ENCODE measurements around the gene LGI4.

The LGI4 gene

GRCh38 chr19:35142606-35143230 is 7.9 kb upstream of the LGI4 start:
- H3K4me2 ChIP-seq (ENCODE audit: low read length), result peak overlapping the region; percentile 84
- no peak overlapping the region for H2AK5ac ChIP-seq (ENCODE audit: low read length)
- H4K5ac ChIP-seq (ENCODE audit: low read length), result no peak overlapping the region
- no peak overlapping the region for H2BK15ac ChIP-seq (replicated peaks; ENCODE audit: low read depth)
- DNase-seq, result peak; percentile 75
- no peak overlapping the region for H3K27ac ChIP-seq (ENCODE audit: low read depth, low read length)
- no CpG with 5 or more reads among the region's 46 CpGs for WGBS (ENCODE audit: extremely low coverage, insufficient coverage, low lambda C conversion rate)
- H3K56ac ChIP-seq (ENCODE audit: low read length), result peak overlapping the region; percentile 25
- H3K18ac ChIP-seq (ENCODE audit: low read length), result no peak overlapping the region
- peak overlapping the region; percentile 32 for H3K4me3 ChIP-seq (ENCODE audit: low read length)
- H3K9ac ChIP-seq (ENCODE audit: low read length), result peak overlapping the region; percentile 8
- H3K4me1 ChIP-seq (ENCODE audit: control insufficient read depth, low read depth, low read length), result peaks cover 4% of the 10 kb centered on the region
- no peaks in the 10 kb centered on the region for H3K79me1 ChIP-seq (ENCODE audit: low read length)
- H2BK120ac ChIP-seq (ENCODE audit: low read depth, low read length), result no peak overlapping the region
- no peak overlapping the region for H3K4ac ChIP-seq (ENCODE audit: low read depth, low read length)
- no peaks in the 10 kb centered on the region for H3K79me2 ChIP-seq (ENCODE audit: control insufficient read depth, insufficient read depth, low read length)
- H2BK5ac ChIP-seq (ENCODE audit: low read length), result no peak overlapping the region
- no peaks in the 10 kb centered on the region for H3K36me3 ChIP-seq (ENCODE audit: control insufficient read depth, insufficient read depth, low read length)
- no peak overlapping the region for H3K23ac ChIP-seq (ENCODE audit: low read length)
- no peak overlapping the region for H4K8ac ChIP-seq (ENCODE audit: low read depth, low read length)
- peaks cover 6% of the 10 kb centered on the region for H3K27me3 ChIP-seq (ENCODE audit: insufficient read depth, low read length, poor library complexity)

GRCh38 chr19:35141837-35142605 is 7.2 kb upstream of the LGI4 start:
- no peak overlapping the region for H3K18ac ChIP-seq (ENCODE audit: low read length)
- peaks cover 6% of the 10 kb centered on the region for H3K27me3 ChIP-seq (ENCODE audit: insufficient read depth, low read length, poor library complexity)
- H4K8ac ChIP-seq (ENCODE audit: low read depth, low read length), result no peak overlapping the region
- H2BK5ac ChIP-seq (ENCODE audit: low read length), result no peak overlapping the region
- H3K9ac ChIP-seq (ENCODE audit: low read length), result peak overlapping the region; percentile 16
- no peak overlapping the region for H3K4ac ChIP-seq (ENCODE audit: low read depth, low read length)
- H3K56ac ChIP-seq (ENCODE audit: low read length), result peak overlapping the region; percentile 68
- no peak overlapping the region for H2AK5ac ChIP-seq (ENCODE audit: low read length)
- H3K79me1 ChIP-seq (ENCODE audit: low read length), result no peaks in the 10 kb centered on the region
- H3K23ac ChIP-seq (ENCODE audit: low read length), result no peak overlapping the region
- peak overlapping the region; percentile 29 for H3K4me2 ChIP-seq (ENCODE audit: low read length)
- H3K36me3 ChIP-seq (ENCODE audit: control insufficient read depth, insufficient read depth, low read length), result no peaks in the 10 kb centered on the region
- no peaks in the 10 kb centered on the region for H3K79me2 ChIP-seq (ENCODE audit: control insufficient read depth, insufficient read depth, low read length)
- H4K5ac ChIP-seq (ENCODE audit: low read length), result no peak overlapping the region
- H3K4me3 ChIP-seq (ENCODE audit: low read length), result no peak overlapping the region
- no peak for DNase-seq
- H2BK15ac ChIP-seq (replicated peaks; ENCODE audit: low read depth), result no peak overlapping the region
- H3K27ac ChIP-seq (ENCODE audit: low read depth, low read length), result no peak overlapping the region
- no peak overlapping the region for H2BK120ac ChIP-seq (ENCODE audit: low read depth, low read length)
- H3K4me1 ChIP-seq (ENCODE audit: control insufficient read depth, low read depth, low read length), result peaks cover 4% of the 10 kb centered on the region
- no CpG with 5 or more reads among the region's 21 CpGs for WGBS (ENCODE audit: extremely low coverage, insufficient coverage, low lambda C conversion rate)

- Histone ChIP-seq H4K5ac (ENCODE audit: low read length) (no peak overlapping the region), H3K36me3 (ENCODE audit: control insufficient read depth, insufficient read depth, low read length) (no peaks in the 10 kb centered on the region), H2BK5ac (ENCODE audit: low read length) (no peak overlapping the region), H3K4ac (ENCODE audit: low read depth, low read length) (no peak overlapping the region), H2BK15ac (replicated peaks; ENCODE audit: low read depth) (no peak overlapping the region), H3K56ac (ENCODE audit: low read length) (peak overlapping the region; percentile 68), H3K27me3 (ENCODE audit: insufficient read depth, low read length, poor library complexity) (peaks cover 6% of the 10 kb centered on the region), H3K4me3 (ENCODE audit: low read length) (no peak overlapping the region), H3K79me1 (ENCODE audit: low read length) (no peaks in the 10 kb centered on the region), H4K8ac (ENCODE audit: low read depth, low read length) (no peak overlapping the region), H2BK120ac (ENCODE audit: low read depth, low read length) (no peak overlapping the region), H3K23ac (ENCODE audit: low read length) (no peak overlapping the region), H3K27ac (ENCODE audit: low read depth, low read length) (no peak overlapping the region), H3K9ac (ENCODE audit: low read length) (no peak overlapping the region), H3K4me1 (ENCODE audit: control insufficient read depth, low read depth, low read length) (peaks cover 4% of the 10 kb centered on the region), H3K18ac (ENCODE audit: low read length) (no peak overlapping the region), H3K79me2 (ENCODE audit: control insufficient read depth, insufficient read depth, low read length) (no peaks in the 10 kb centered on the region), H2AK5ac (ENCODE audit: low read length) (no peak overlapping the region), H3K4me2 (ENCODE audit: low read length) (peak overlapping the region; percentile 44)
- no CpG with 5 or more reads among the region's 48 CpGs for WGBS (ENCODE audit: extremely low coverage, insufficient coverage, low lambda C conversion rate)
- DNase-seq, result peak; percentile 95
Observed at GRCh38 chr19:35140962-35141836, 6.3 kb upstream of the LGI4 start.

GRCh38 chr19:35140207-35140961 is 5.5 kb upstream of the LGI4 start:
- Histone ChIP-seq H3K27ac (ENCODE audit: low read depth, low read length) (no peak overlapping the region), H3K18ac (ENCODE audit: low read length) (no peak overlapping the region), H3K23ac (ENCODE audit: low read length) (no peak overlapping the region), H3K4me3 (ENCODE audit: low read length) (no peak overlapping the region), H4K5ac (ENCODE audit: low read length) (no peak overlapping the region), H3K56ac (ENCODE audit: low read length) (peak overlapping the region; percentile 62), H3K4me2 (ENCODE audit: low read length) (no peak overlapping the region), H3K9ac (ENCODE audit: low read length) (no peak overlapping the region), H3K4ac (ENCODE audit: low read depth, low read length) (no peak overlapping the region), H3K36me3 (ENCODE audit: control insufficient read depth, insufficient read depth, low read length) (no peaks in the 10 kb centered on the region), H2BK5ac (ENCODE audit: low read length) (no peak overlapping the region), H3K79me2 (ENCODE audit: control insufficient read depth, insufficient read depth, low read length) (no peaks in the 10 kb centered on the region), H2BK15ac (replicated peaks; ENCODE audit: low read depth) (no peak overlapping the region), H3K4me1 (ENCODE audit: control insufficient read depth, low read depth, low read length) (peaks cover 4% of the 10 kb centered on the region), H3K27me3 (ENCODE audit: insufficient read depth, low read length, poor library complexity) (peaks cover 6% of the 10 kb centered on the region), H2BK120ac (ENCODE audit: low read depth, low read length) (no peak overlapping the region), H3K79me1 (ENCODE audit: low read length) (no peaks in the 10 kb centered on the region), H4K8ac (ENCODE audit: low read depth, low read length) (no peak overlapping the region), H2AK5ac (ENCODE audit: low read length) (no peak overlapping the region)
- no peak for DNase-seq
- WGBS (ENCODE audit: extremely low coverage, insufficient coverage, low lambda C conversion rate), result no CpG with 5 or more reads among the region's 12 CpGs

GRCh38 chr19:35138305-35138892 is 3.5 kb upstream of the LGI4 start, which contains the start of gene FXYD1:
Gene FXYD1 (plus strand): TSS chr19:35138824. CDS start chr19:35140080, 1,256 bp downstream.
- no peak within 1 kb of the TSS for H2BK15ac ChIP-seq (replicated peaks; ENCODE audit: low read depth)
- H3K79me1 ChIP-seq (ENCODE audit: low read length), result no peaks in the 10 kb centered on the region
- no peak within 1 kb of the TSS for H4K5ac ChIP-seq (ENCODE audit: low read length)
- no peak within 1 kb of the TSS for H3K4me2 ChIP-seq (ENCODE audit: low read length)
- H3K4ac ChIP-seq (ENCODE audit: low read depth, low read length), result no peak within 1 kb of the TSS
- H3K56ac ChIP-seq (ENCODE audit: low read length), result peak within 1 kb of the TSS; percentile 20
- no peaks in the 10 kb centered on the region for H3K36me3 ChIP-seq (ENCODE audit: control insufficient read depth, insufficient read depth, low read length)
- no peak for DNase-seq
- H2BK5ac ChIP-seq (ENCODE audit: low read length), result no peak within 1 kb of the TSS
- no peak within 1 kb of the TSS for H3K18ac ChIP-seq (ENCODE audit: low read length)
- H3K9ac ChIP-seq (ENCODE audit: low read length), result no peak within 1 kb of the TSS
- H3K23ac ChIP-seq (ENCODE audit: low read length), result no peak within 1 kb of the TSS
- no peak within 1 kb of the TSS for H2BK120ac ChIP-seq (ENCODE audit: low read depth, low read length)
- no peaks in the 10 kb centered on the region for H3K27me3 ChIP-seq (ENCODE audit: insufficient read depth, low read length, poor library complexity)
- H4K8ac ChIP-seq (ENCODE audit: low read depth, low read length), result no peak within 1 kb of the TSS
- no CpG with 5 or more reads among the region's 18 CpGs for WGBS (ENCODE audit: extremely low coverage, insufficient coverage, low lambda C conversion rate)
- no peak within 1 kb of the TSS for H2AK5ac ChIP-seq (ENCODE audit: low read length)
- H3K4me3 ChIP-seq (ENCODE audit: low read length), result no peak within 1 kb of the TSS
- H3K79me2 ChIP-seq (ENCODE audit: control insufficient read depth, insufficient read depth, low read length), result no peaks in the 10 kb centered on the region
- H3K27ac ChIP-seq (ENCODE audit: low read depth, low read length), result no peak within 1 kb of the TSS
- H3K4me1 ChIP-seq (ENCODE audit: control insufficient read depth, low read depth, low read length), result peaks cover 1% of the 10 kb centered on the region

All from mesendoderm (in vitro differentiated cells).